H9 (cell line): ENCODE measurements around the gene TNFRSF18. TPM values are rescaled to one million over a fixed set of nuclear protein-coding genes. Genes with fewer than 3 reads are reported as not detected.

ENCODE experiments used
- DNase-seq: peaks from one replicate; pipeline ENCODE4 v3.0.0-alpha.2; 2017
- H2AFZ ChIP-seq: one replicate; pipeline ENCODE4 v1.6.1; 2013; ENCODE audit warnings: mild to moderate bottlenecking, low read length, control low read depth, moderate library complexity
- H2AK5ac ChIP-seq: 2 replicates; pipeline ENCODE4 v1.6.1; 2013; ENCODE audit warnings: low read length, control low read depth, mixed read lengths; ENCODE audit not compliant: insufficient read length
- H2BK120ac ChIP-seq: one replicate; pipeline ENCODE4 v1.6.1; 2013; ENCODE audit warnings: low read depth, mild to moderate bottlenecking, low read length, control low read depth, inconsistent platforms; ENCODE audit not compliant: poor library complexity, severe bottlenecking
- H2BK12ac ChIP-seq: 2 replicates; pipeline ENCODE4 v1.6.1; 2013; ENCODE audit warnings: low read length, control low read depth, mixed read lengths, low read depth; ENCODE audit not compliant: insufficient read length
- H2BK15ac ChIP-seq: 2 replicates; pipeline ENCODE4 v1.6.1; 2013; ENCODE audit warnings: low read depth, low read length, control low read depth
- H2BK20ac ChIP-seq: one replicate; pipeline ENCODE4 v1.6.1; 2013; ENCODE audit warnings: low read depth, mild to moderate bottlenecking, low read length, control low read depth, inconsistent platforms; ENCODE audit not compliant: poor library complexity, severe bottlenecking
- H2BK5ac ChIP-seq: 2 replicates; pipeline ENCODE4 v1.6.1; 2013; ENCODE audit warnings: low read length, control low read depth, mixed read lengths; ENCODE audit not compliant: insufficient read length
- H3K14ac ChIP-seq: 2 replicates; pipeline ENCODE4 v1.6.1; 2013; ENCODE audit warnings: low read length, control low read depth; ENCODE audit not compliant: insufficient read depth
- H3K18ac ChIP-seq: 2 replicates; pipeline ENCODE4 v1.6.1; 2013; ENCODE audit warnings: low read depth, mild to moderate bottlenecking, mixed read lengths, low read length, control low read depth; ENCODE audit not compliant: insufficient read length
- H3K23ac ChIP-seq: 2 replicates; pipeline ENCODE4 v1.6.1; 2013; ENCODE audit warnings: low read length, control low read depth, mixed read lengths, low read depth; ENCODE audit not compliant: insufficient read length
- H3K23me2 ChIP-seq: 2 replicates; pipeline ENCODE4 v1.6.1; 2013; ENCODE audit warnings: low read depth, mild to moderate bottlenecking, mixed read lengths, low read length, control low read depth; ENCODE audit not compliant: insufficient read length, poor library complexity, severe bottlenecking
- H3K27ac ChIP-seq: 2 replicates; pipeline ENCODE4 v1.5.1; 2013; ENCODE audit warnings: low read length, control low read depth, mixed read lengths, low read depth; ENCODE audit not compliant: insufficient read length
- H3K27me3 ChIP-seq: 2 replicates; pipeline ENCODE4 v1.6.1; 2013; ENCODE audit warnings: low read length, control low read depth, inconsistent platforms; ENCODE audit not compliant: insufficient read depth
- H3K4ac ChIP-seq: 2 replicates; pipeline ENCODE4 v1.6.1; 2013; ENCODE audit warnings: low read depth, mild to moderate bottlenecking, control low read depth, inconsistent platforms, low read length, moderate library complexity
- H3K4me1 ChIP-seq: 2 replicates; pipeline ENCODE4 v1.6.1; 2013; ENCODE audit warnings: low read length, control low read depth, inconsistent platforms; ENCODE audit not compliant: insufficient read depth
- H3K4me2 ChIP-seq: 2 replicates; pipeline ENCODE4 v1.6.1; 2013; ENCODE audit warnings: low read length, control low read depth, mixed read lengths; ENCODE audit not compliant: insufficient read length, insufficient read depth
- H3K56ac ChIP-seq: 2 replicates; pipeline ENCODE4 v1.6.1; 2013; ENCODE audit warnings: low read depth, mild to moderate bottlenecking, mixed read lengths, low read length, control low read depth; ENCODE audit not compliant: insufficient read length
- H3K79me1 ChIP-seq: 2 replicates; pipeline ENCODE4 v1.6.1; 2013; ENCODE audit warnings: low read depth, mild to moderate bottlenecking, moderate library complexity, low read length, control low read depth, inconsistent platforms; ENCODE audit not compliant: insufficient read depth, poor library complexity, severe bottlenecking
- H3K79me2 ChIP-seq: 2 replicates; pipeline ENCODE4 v1.6.1; 2013; ENCODE audit warnings: low read length, control low read depth, inconsistent platforms; ENCODE audit not compliant: insufficient read depth
- H3K9ac ChIP-seq: 2 replicates; pipeline ENCODE4 v1.6.1; 2013; ENCODE audit warnings: low read length, control low read depth, mixed read lengths; ENCODE audit not compliant: insufficient read length; ENCODE audit errors: extremely low read depth
- H3K9me3 ChIP-seq: one replicate; pipeline ENCODE4 v1.6.1; 2013; ENCODE audit warnings: low read depth, low read length, inconsistent platforms; ENCODE audit not compliant: control insufficient read depth
- H3T11ph ChIP-seq: one replicate; pipeline ENCODE4 v1.6.1; 2013; ENCODE audit warnings: mild to moderate bottlenecking, low read length, control low read depth, inconsistent platforms
- H4K20me1 ChIP-seq: one replicate; pipeline ENCODE4 v1.6.1; 2013; ENCODE audit not compliant: control insufficient read depth, insufficient read length, insufficient read depth
- H4K5ac ChIP-seq: 2 replicates; pipeline ENCODE4 v1.6.1; 2013; ENCODE audit warnings: low read depth, mild to moderate bottlenecking, mixed read lengths, low read length, control low read depth; ENCODE audit not compliant: insufficient read length
- H4K8ac ChIP-seq: replicated peaks from 2 replicates; pipeline ENCODE4 v1.6.1; 2013; ENCODE audit warnings: low read length, control low read depth, mixed read lengths, low read depth; ENCODE audit not compliant: insufficient read length
- H4K91ac ChIP-seq: 2 replicates; pipeline ENCODE4 v1.6.1; 2013; ENCODE audit warnings: low read depth, mild to moderate bottlenecking, moderate library complexity, mixed read lengths, low read length, control low read depth; ENCODE audit not compliant: insufficient read length
- H3K27ac Mint-ChIP-seq, 3 experiments: 2 replicates in 2 of 3; 3 replicates in 1 of 3; pipeline ENCODE4 v1.8.0; 2020 to 2021; ENCODE audit warnings: mixed read lengths in 3 of 3, mild to moderate bottlenecking in 1 of 3, moderate library complexity in 1 of 3
- H3K27me3 Mint-ChIP-seq: 2 replicates; pipeline ENCODE4 v1.8.0; 2021; ENCODE audit warnings: low read depth, mild to moderate bottlenecking, moderate library complexity, mixed read lengths
- H3K36me3 Mint-ChIP-seq, 3 experiments: 2 replicates in 2 of 3; 3 replicates in 1 of 3; pipeline ENCODE4 v1.8.0; 2020 to 2021; ENCODE audit warnings: low read depth in 3 of 3, mixed read lengths in 3 of 3; ENCODE audit not compliant: insufficient read depth in 1 of 3
- H3K4me1 Mint-ChIP-seq, 2 experiments: 2 replicates each; pipeline ENCODE4 v1.8.0; 2020; ENCODE audit warnings: mixed read lengths in 2 of 2
- H3K4me3 Mint-ChIP-seq, 2 experiments: 2 replicates in 1 of 2; 3 replicates in 1 of 2; pipeline ENCODE4 v1.8.0; 2020 to 2021; ENCODE audit warnings: mild to moderate bottlenecking in 2 of 2, mixed read lengths in 2 of 2, moderate library complexity in 1 of 2
- H3K9me3 Mint-ChIP-seq, 2 experiments: 2 replicates in 1 of 2; 3 replicates in 1 of 2; pipeline ENCODE4 v1.8.0; 2020; ENCODE audit warnings: mild to moderate bottlenecking in 2 of 2, mixed read lengths in 2 of 2, moderate library complexity in 1 of 2
- CTCF ChIP-seq: fragments of 200-600 bp; sonication (generic); conservative IDR thresholded peaks from 3 replicates; pipeline ENCODE4 v1.8.0; 2021; ENCODE audit warnings: antibody characterized with exemption, mild to moderate bottlenecking
- WGBS: extraction: QIAGEN DNeasy Blood & Tissue Kit; methylation state at CpG from one replicate; pipeline ENCODE4 v1.1.7; 2013; ENCODE audit warnings: missing lambda C conversion rate, low lambda C conversion rate, mixed read lengths; ENCODE audit not compliant: insufficient read length; ENCODE audit errors: extremely low coverage; 5-methylcytosine and 5-hydroxymethylcytosine counted together
- total RNA-seq: library from RNA; stranded (reverse); gene quantifications from 2 replicates; pipeline ENCODE4 v1.2.1, GENCODE V29; 2021

Gene TNFRSF18
- total RNA-seq, 1 experiment from 2014 or later: 2.0 TPM

- Histone ChIP-seq H4K20me1 (no peaks in the 10 kb centered on the region), H3K9ac (no peak overlapping the region), H4K91ac (no peak overlapping the region), H3K23ac (no peak overlapping the region), H2BK12ac (no peak overlapping the region), H3K4me2 (no peak overlapping the region), H3K79me1 (no peaks in the 10 kb centered on the region), H3K27ac (no peak overlapping the region), H3K56ac (no peak overlapping the region), H3K18ac (no peak overlapping the region), H3K4me1 (no peaks in the 10 kb centered on the region), H2BK15ac (no peak overlapping the region), H3T11ph (no peak overlapping the region), H3K9me3 (no peaks in the 10 kb centered on the region), H3K14ac (no peak overlapping the region), H4K5ac (no peak overlapping the region), H3K79me2 (no peaks in the 10 kb centered on the region; the same call in 1 of the 2 replicates), H2BK20ac (no peak overlapping the region), H3K27me3 (no peaks in the 10 kb centered on the region), H2AK5ac (no peak overlapping the region), H3K23me2 (peaks cover 6% of the 10 kb centered on the region), H2BK5ac (no peak overlapping the region), H4K8ac (no peak overlapping the region), H2AFZ (no peak overlapping the region), H3K4ac (no peak overlapping the region), H2BK120ac (no peak overlapping the region)
- Mint-ChIP-seq H3K4me1 (peaks cover 15 to 29% of the 10 kb centered on the region in 2 experiments), H3K27ac (no peak overlapping the region; a peak in 1 of 7 replicates), H3K4me3 (no peak overlapping the region), H3K9me3 (peaks cover 0 to 4% of the 10 kb centered on the region in 2 experiments; a peak in 1 of 5 replicates), H3K36me3 (peaks cover 12 to 17% (median 16%) of the 10 kb centered on the region in 3 experiments), H3K27me3 (no peaks in the 10 kb centered on the region)
- TF ChIP-seq CTCF: no peak
- no peak for DNase-seq
- no CpG with 5 or more reads among the region's 27 CpGs for WGBS
Observed at GRCh38 chr1:1235016-1235744, 28.8 kb upstream of the TNFRSF18 start.
